Mucosa of rectum (tissue), 2 donors: Measurements from ENCODE around the gene HESX1.

Source experiments
- H3K27ac ChIP-seq, 2 donors: one replicate each; pipeline ENCODE4 v1.7.0; 2013; ENCODE audit warnings: inconsistent platforms in 2 of 2, low read depth in 2 of 2, low read length in 2 of 2
- H3K27me3 ChIP-seq, 2 donors: one replicate each; pipeline ENCODE4 v1.7.0; 2013; ENCODE audit warnings: low read length in 2 of 2; ENCODE audit not compliant: control insufficient read depth in 2 of 2, insufficient read depth in 2 of 2
- H3K36me3 ChIP-seq, 2 donors: one replicate each; pipeline ENCODE4 v1.7.0; 2013; ENCODE audit warnings: low read length in 2 of 2; ENCODE audit not compliant: control insufficient read depth in 2 of 2, insufficient read depth in 2 of 2
- H3K4me1 ChIP-seq, 2 donors: one replicate each; pipeline ENCODE4 v1.7.0; 2013; ENCODE audit warnings: low read length in 2 of 2, mild to moderate bottlenecking in 1 of 2; ENCODE audit not compliant: control insufficient read depth in 2 of 2, insufficient read depth in 2 of 2
- H3K4me3 ChIP-seq, 2 donors: one replicate each; pipeline ENCODE4 v1.7.0; 2013; ENCODE audit warnings: low read length in 2 of 2
- H3K9ac ChIP-seq, 2 donors: one replicate each; pipeline ENCODE4 v1.7.0; 2013; ENCODE audit warnings: low read length in 2 of 2, low read depth in 1 of 2, mild to moderate bottlenecking in 1 of 2
- H3K9me3 ChIP-seq, 2 donors: one replicate each; pipeline ENCODE4 v1.7.0; 2013; ENCODE audit warnings: low read length in 2 of 2; ENCODE audit not compliant: control insufficient read depth in 2 of 2
- donor health status: healthy.
- donor health status: Normal muscosa, but diverticular disease.

HESX1 gene

GRCh38 chr3:57150113-57150581, 49.6 kb downstream of the HESX1 start:
- Histone ChIP-seq H3K4me1 (no peaks in the 10 kb centered on the region), H3K9me3 (no peaks in the 10 kb centered on the region), H3K27me3 (no peaks in the 10 kb centered on the region), H3K27ac (no peak overlapping the region), H3K36me3 (no peaks in the 10 kb centered on the region), H3K4me3 (no peak overlapping the region), H3K9ac (no peak overlapping the region)
